GM13977 (cell line): ENCODE results near the gene CYTH2.

Experiments
- DNase-seq: peaks from one replicate; pipeline ENCODE4 v3.0.0; 2012; ENCODE audit warnings: low spot score
- CTCF ChIP-seq: IDR thresholded peaks from 2 replicates; pipeline ENCODE4 v1.5.1; 2012; ENCODE audit warnings: mild to moderate bottlenecking, control low read depth; ENCODE audit not compliant: insufficient read depth; ENCODE audit errors: extremely low read depth, missing control alignments
- in situ Hi-C: fragments of 300-500 bp; cut with MboI; formaldehyde crosslinking; loops from one replicate; pipeline ENCODE4 v1.12.0; 2022; ENCODE audit warnings: low sequenced_read_pairs, low pct_unique_long_range_greater_than_20kb, mixed read lengths, inconsistent platforms; ENCODE audit not compliant: unreplicated experiment

Gene CYTH2

GRCh38 chr19:48469289-48469881, at the start of gene CYTH2:
CYTH2 (plus strand) TSS chr19:48469369; CDS start chr19:48469508, 139 bp downstream.
- TF ChIP-seq CTCF = no peak
- in situ Hi-C loops = no loop called here
- peak; percentile 82 for DNase-seq

GRCh38 chr19:48421548-48421947, 47.6 kb upstream of the CYTH2 start:
- DNase-seq = no peak

GRCh38 chr19:48424694-48425219, 44.4 kb upstream of the CYTH2 start:
- peak; percentile 60 for DNase-seq
- no peak for TF ChIP-seq CTCF
- in situ Hi-C loops = no loop called here

More at GRCh38 chr19:48421548-48421947, 47.6 kb upstream of the CYTH2 start:
- in situ Hi-C loops = no loop called here
- no peak for TF ChIP-seq CTCF

GRCh38 chr19:48428670-48429069, 40.5 kb upstream of the CYTH2 start:
- in situ Hi-C loops = no loop called here
- no peak for TF ChIP-seq CTCF
- DNase-seq = no peak

GRCh38 chr19:48433337-48433736, 35.8 kb upstream of the CYTH2 start:
- DNase-seq = no peak
- in situ Hi-C loops = no loop called here
- no peak for TF ChIP-seq CTCF

GRCh38 chr19:48436586-48436985, 32.6 kb upstream of the CYTH2 start:
- no peak for TF ChIP-seq CTCF
- in situ Hi-C loops = no loop called here
- no peak for DNase-seq
